Kidney epithelial cell (primary cell): Measurements from ENCODE around the gene SLC35B1. TPM values are rescaled to one million over a fixed set of nuclear protein-coding genes. Genes with fewer than 3 reads are reported as not detected.

ENCODE experiments used
- DNase-seq: peaks from one replicate; pipeline ENCODE4 v3.0.0-alpha.2; 2010; ENCODE audit warnings: low read depth
- H3K27me3 ChIP-seq: 2 replicates; pipeline ENCODE4 v1.6.0; 2011; ENCODE audit warnings: low read length; ENCODE audit not compliant: control insufficient read depth, insufficient read depth
- H3K36me3 ChIP-seq: 2 replicates; pipeline ENCODE4 v1.5.1; 2011; ENCODE audit warnings: low read length; ENCODE audit not compliant: control insufficient read depth, insufficient read depth
- H3K4me3 ChIP-seq: 2 replicates; pipeline ENCODE4 v1.5.1; 2011; ENCODE audit warnings: low read depth, mild to moderate bottlenecking, control low read depth, low read length
- CTCF ChIP-seq: IDR thresholded peaks from 2 replicates; pipeline ENCODE4 v1.5.1; 2011; ENCODE audit warnings: mild to moderate bottlenecking, moderate library complexity, low read length, control low read depth, inconsistent platforms; ENCODE audit not compliant: insufficient read depth, poor library complexity, severe bottlenecking
- total RNA-seq: library from RNA; depleted of rRNA; stranded (reverse); fragments of >200 nt; gene quantifications from 2 replicates; pipeline ENCODE4 v1.2.3, GENCODE V29; 2015

SLC35B1 gene
- total RNA-seq, 1 donor from 2014 or later, result 116 TPM

- no peak for TF ChIP-seq CTCF
- no peak overlapping the region for H3K4me3 ChIP-seq
- H3K27me3 ChIP-seq, result no peaks in the 10 kb centered on the region
Observed at GRCh38 chr17:49722066-49722465, 14.3 kb upstream of the SLC35B1 start.

GRCh38 chr17:49717371-49717861 is 9.7 kb upstream of the SLC35B1 start:
- TF ChIP-seq CTCF, result no peak
- no peak overlapping the region for H3K4me3 ChIP-seq
- H3K27me3 ChIP-seq, result no peaks in the 10 kb centered on the region
- no peak for DNase-seq
- no peaks in the 10 kb centered on the region for H3K36me3 ChIP-seq

More at GRCh38 chr17:49722066-49722465, 14.3 kb upstream of the SLC35B1 start:
- no peak for DNase-seq
- H3K36me3 ChIP-seq, result no peaks in the 10 kb centered on the region

- Histone ChIP-seq H3K27me3 (no peaks in the 10 kb centered on the region), H3K4me3 (no peak overlapping the region), H3K36me3 (no peaks in the 10 kb centered on the region)
- DNase-seq, result no peak
- TF ChIP-seq CTCF, result no peak
Observed at GRCh38 chr17:49716668-49717364, 9.1 kb upstream of the SLC35B1 start.

- TF ChIP-seq CTCF, result no peak
- no peak for DNase-seq
- Histone ChIP-seq H3K27me3 (no peaks in the 10 kb centered on the region), H3K36me3 (no peaks in the 10 kb centered on the region), H3K4me3 (no peak overlapping the region)
Observed at GRCh38 chr17:49715717-49716279, 8.0 kb upstream of the SLC35B1 start.

GRCh38 chr17:49715216-49715615 is 7.5 kb upstream of the SLC35B1 start:
- Histone ChIP-seq H3K27me3 (no peaks in the 10 kb centered on the region), H3K36me3 (no peaks in the 10 kb centered on the region)
- DNase-seq, result no peak

More at GRCh38 chr17:49715216-49715615, 7.5 kb upstream of the SLC35B1 start:
- TF ChIP-seq CTCF, result no peak
- H3K4me3 ChIP-seq, result no peak overlapping the region
